Activated CD8-positive, alpha-beta memory T cell treated with anti-CD3 and anti-CD28 coated beads for 1 hour (primary cell): ENCODE data around the gene PHKB.
"Not testable (repeated sequence)": the region's sequence is repeated elsewhere in the genome, so short reads cannot be mapped to it uniquely, and the experiment has no call there.

Experiments used
- DNase-seq, 2 donors: peaks; one replicate each; pipeline ENCODE4 v3.0.0-alpha.2; 2020; ENCODE audit warnings: low read depth in 1 of 2; ENCODE audit errors: extremely low read depth in 1 of 2

PHKB gene

GRCh38 chr16:47667956-47668355 lies 206.8 kb downstream of the PHKB start:
- no peak for DNase-seq

GRCh38 chr16:47672475-47672874 lies 211.3 kb downstream of the PHKB start:
- DNase-seq, result no peak

DNA sequence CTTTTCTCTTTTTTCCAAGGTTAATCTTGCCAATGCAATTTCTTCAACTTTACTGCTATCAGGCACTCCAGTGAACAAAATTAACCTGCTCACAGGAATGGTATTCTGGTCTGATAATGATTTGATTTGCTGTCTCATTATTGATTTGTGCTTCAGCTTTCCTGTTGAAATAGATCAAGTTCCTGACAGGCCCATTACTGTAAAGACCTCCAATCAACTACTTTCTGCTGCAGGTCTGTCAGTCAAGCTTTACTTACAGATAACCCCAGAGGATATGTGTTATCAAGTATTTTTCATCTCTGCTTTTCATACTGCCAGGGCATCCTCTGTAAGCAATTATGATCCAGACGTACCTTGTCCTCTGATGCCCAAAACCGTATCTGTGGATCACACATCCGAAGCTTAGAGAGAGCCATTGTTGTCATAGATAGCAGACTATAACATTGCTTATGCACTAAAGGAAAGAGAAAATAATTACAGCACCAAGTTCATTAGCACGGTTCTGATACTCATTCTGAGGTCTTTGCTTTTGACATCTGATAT lies 215.6 kb downstream of the PHKB start:
- DNase-seq, result no peak

- not testable (repeated sequence) for DNase-seq
Measured at GRCh38 chr16:47681571-47681970, 220.4 kb downstream of the PHKB start.

DNA sequence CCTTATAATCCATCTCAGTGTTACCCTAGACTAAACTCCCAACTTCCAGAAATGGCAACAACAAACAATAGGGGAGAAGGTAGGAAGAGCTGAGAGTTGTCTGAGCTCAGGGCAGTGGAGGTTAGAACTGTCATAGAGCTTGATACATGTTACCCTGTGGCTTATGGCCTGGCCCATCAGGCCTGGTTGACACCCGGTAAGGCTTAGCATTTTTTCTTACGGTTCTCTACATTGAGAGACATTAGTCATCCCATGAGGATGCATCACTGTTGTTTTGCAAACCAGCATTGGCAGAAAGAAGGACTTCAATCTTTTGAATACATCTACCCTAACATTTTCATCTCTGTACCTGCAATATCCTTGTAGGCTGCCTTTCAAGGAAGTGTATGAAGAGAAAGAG lies 226.6 kb downstream of the PHKB start:
- no peak for DNase-seq

DNA sequence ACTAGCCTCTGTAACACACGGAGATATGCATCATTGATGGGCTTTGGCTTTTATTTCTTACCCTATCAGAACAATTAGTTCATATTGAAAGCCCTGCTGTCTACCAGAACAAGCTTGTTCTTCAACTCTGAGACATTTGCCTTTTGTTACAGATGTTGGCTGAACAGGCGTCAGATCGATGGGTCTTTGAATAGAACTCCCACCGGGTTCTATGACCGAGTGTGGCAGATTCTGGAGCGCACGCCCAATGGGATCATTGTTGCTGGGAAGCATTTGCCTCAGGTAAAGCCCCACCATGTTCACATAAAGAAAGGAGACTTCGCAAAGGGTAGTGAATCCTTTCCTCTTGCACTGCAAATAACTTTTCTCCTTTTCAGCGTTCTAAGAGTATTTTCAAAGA lies 232.1 kb downstream of the PHKB start:
- no peak for DNase-seq

- DNase-seq, result no peak
Measured at GRCh38 chr16:47694543-47694942, 233.4 kb downstream of the PHKB start.

DNA sequence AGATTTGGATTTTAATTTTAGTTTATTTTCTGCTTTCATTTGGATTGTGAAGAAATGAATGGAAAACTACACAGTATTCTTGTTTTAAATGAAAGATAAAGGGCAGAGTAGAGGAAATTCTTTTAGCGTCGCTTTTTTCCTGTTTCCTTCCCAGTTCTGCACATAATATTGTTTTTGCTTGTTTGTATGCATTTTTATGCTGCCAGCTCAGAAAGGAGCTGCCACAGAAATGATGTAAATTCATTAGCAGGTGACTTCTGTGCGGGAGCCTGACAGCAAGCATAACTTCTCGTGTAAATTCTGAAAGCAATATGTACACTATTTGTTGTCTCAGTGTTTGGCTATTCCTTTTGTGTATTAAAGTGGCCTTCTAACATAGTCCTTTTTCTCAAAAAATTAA lies 234.6 kb downstream of the PHKB start:
- DNase-seq, result no peak

DNA sequence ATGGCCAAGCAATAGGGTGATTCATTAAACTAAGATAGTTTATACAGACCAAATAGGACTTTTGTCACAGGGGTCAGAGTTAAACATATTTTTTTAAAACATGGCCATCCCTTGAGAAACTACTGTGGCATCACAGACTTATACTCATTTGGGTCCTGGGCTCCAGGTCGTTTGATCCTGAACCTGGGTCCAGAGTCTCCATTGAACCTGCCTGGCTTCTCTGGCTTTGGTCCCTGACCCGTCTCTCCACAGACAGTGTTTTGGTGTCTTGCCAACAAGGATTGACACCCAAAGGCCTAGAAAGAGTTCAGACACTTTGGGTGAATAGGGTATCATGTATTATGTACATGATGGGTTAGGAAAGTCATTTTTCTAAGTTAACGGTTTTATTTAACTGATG lies 236.7 kb downstream of the PHKB start:
- DNase-seq, result no peak

GRCh38 chr16:47699106-47699505 lies 238.0 kb downstream of the PHKB start:
- no peak for DNase-seq

GRCh38 chr16:47700857-47701587 lies 239.9 kb downstream of the PHKB start:
- DNase-seq, result no peak

GRCh38 chr16:47705266-47705665 lies 244.1 kb downstream of the PHKB start:
- no peak for DNase-seq

- DNase-seq, result no peak
Measured at GRCh38 chr16:47711809-47712208, 250.7 kb downstream of the PHKB start.

DNA sequence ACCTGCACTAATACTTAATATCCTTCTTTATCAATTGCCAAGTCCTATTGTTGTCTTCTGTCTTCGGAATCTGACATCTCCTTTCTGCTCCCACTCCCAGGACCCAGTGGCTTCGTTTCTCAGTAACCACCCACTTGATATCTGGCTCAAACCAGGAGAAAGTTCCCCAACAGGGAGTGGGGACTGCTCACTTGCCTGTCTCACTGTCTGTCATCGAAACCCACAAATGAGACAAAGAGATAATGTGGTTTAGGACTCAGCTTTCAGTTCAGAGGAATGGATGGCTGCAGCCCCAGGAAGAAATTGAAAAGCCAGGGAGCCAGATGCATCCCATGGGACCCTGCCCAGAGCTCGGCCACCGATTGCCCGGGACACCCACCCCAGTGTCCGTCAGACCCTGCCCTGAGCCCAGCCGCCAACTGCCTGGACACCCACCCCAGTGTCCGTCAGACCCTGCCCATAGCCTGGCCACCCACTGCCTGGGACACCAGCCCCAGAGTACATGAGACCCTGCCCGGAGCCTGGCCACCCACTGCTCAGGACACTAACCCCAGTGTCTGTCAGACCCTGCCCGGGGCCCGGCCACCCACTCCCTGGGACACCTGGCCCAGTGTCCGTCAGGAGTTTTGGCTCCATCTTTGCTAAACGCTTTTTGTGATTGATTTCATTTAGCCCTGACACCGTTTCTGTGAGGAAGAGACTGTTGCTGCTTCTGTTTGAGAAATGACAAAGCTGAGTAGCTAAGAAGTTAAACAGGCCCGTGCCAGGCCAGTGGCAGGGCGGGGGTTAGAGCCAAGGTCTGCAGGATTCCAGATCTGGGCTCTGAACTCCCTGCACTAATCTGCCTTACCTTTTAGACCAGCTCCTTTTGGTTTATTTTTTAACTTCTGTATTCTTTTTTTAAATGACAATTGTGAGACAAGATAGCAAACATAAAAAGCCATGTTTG lies 251.4 kb downstream of the PHKB start:
- no peak for DNase-seq

GRCh38 chr16:47713225-47713595 lies 252.1 kb downstream of the PHKB start:
- no peak for DNase-seq

DNA sequence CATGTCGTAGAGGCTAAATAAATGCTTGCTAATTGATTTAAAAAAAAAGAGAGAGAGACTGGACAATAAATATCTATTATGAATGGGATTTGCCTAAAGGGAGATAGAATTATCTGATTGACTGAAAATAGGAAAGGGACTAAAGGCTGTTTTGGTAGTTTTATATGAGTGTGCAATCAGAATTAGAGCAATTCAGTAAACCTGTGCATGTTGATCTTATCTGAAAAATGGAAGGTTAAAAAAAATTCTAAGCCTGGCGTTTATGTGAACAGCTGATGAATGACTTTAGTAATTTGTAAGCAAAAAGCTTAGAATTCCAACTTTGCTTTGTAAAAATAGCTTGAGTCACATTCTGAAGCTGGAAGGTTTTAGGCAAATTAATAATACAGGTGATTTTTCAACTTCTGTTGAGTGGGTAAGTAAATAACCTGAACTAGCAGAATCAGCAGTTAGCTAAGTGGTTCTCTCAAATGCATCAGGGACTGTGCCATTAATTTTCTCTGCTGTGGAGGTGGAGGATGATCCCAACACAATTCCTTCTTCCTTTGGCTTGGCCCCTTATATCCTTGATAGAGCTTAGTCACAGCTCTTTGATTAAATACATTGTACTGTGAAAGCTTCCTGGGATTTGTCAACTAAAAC lies 254.4 kb downstream of the PHKB start:
- no peak for DNase-seq

DNA sequence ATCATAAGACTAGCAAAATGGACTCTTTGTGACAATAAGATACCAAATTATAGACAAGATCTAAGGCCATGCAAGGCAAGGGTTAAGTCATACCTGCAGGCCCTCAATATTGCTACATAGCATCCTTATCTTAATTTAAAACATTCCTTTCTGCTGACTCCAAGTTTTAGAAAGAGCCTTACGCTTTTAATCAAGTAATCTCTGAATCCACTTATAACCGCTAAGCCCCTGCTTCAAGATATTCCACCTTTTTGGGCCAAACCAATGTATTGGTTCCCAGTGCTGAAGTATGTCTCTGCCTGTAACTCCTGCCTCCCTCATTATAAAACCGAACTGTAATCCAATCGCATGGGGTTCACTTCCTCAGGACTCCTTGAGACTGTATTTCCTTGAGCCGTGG lies 255.4 kb downstream of the PHKB start:
- no peak for DNase-seq

DNA sequence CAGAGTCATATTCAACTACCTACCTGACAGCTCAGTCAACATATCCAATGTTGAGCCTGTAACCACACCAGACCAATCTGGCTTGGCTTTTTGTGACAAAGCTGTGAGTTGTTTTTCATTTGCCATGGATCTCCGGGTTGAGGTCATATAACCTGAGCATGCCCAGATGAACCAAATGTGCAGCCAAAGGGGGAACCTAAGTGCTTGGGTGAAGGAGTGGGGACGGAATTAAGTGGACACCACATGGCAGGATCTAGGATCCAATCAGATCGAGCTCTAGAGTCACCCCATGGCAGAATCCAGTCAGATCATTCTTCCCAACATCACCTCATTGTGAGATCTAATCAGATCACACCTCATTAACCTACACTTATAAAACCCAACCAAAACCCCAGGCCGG lies 258.6 kb downstream of the PHKB start:
- no peak for DNase-seq

GRCh38 chr16:47721006-47721637 lies 260.0 kb downstream of the PHKB start:
- DNase-seq, result no peak

DNA sequence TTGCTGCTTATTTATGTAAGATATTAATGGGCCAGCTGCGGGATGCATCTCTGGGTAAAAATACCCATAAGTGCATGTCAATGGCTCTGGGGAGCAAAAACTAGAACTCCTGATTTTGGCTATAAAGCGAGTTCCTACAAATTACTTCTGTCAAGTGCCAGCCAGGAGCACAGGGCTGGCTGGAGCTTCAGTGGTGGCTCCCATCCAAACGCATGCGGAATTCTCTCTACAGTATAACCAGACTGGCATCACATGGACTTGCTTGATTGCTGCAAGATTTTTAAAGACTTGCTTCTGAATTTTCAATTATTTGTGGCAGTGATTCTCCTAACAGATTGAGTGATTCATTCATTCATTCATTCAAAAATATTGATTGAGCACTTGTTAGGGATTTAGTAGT lies 260.9 kb downstream of the PHKB start:
- DNase-seq, result no peak
